Subcutaneous preadipocyte (primary cell): ENCODE measurements around the gene PALS2. TPM values are rescaled to one million over a fixed set of nuclear protein-coding genes. Genes with fewer than 3 reads are reported as not detected.

ENCODE experiments used
- small RNA-seq: library from RNA; depleted of rRNA; stranded (forward); fragments of <200 nt; gene quantifications from one replicate; pipeline ENCODE3, GENCODE V24; 2012
- total RNA-seq: library from RNA; depleted of rRNA; stranded (reverse); fragments of >200 nt; gene quantifications from 2 replicates; pipeline ENCODE4 v1.2.3, GENCODE V29; 2012

Gene PALS2
- total RNA-seq, result 26.2 and 29.8 TPM in 2 replicates

GRCh38 chr7:24572997-24573553 is at the start of gene PALS2:
PALS2 (plus strand) TSS chr7:24573452; CDS start chr7:24623668, 50,216 bp downstream.

Small RNAs within 50 kb of the gene (small RNA-seq; reads per million reads assigned to genes)
- gene RNU6-1103P, result not detected
- not detected for gene SUMO2P14

Other genes with a start within 250 kb of the PALS2 start
- gene GSDME, start 184.0 kb downstream of the PALS2 start, total RNA-seq, result 12.1 and 12.9 TPM in 2 replicates